DMS79 treated with DMSO at 0.1 percent for 48 hours (cell line): ENCODE data around the gene LEKR1.
A peak's percentile ranks its signal among the peaks of the same experiment; 100 is the strongest.
"Not testable (repeated sequence)": the region's sequence is repeated elsewhere in the genome, so short reads cannot be mapped to it uniquely, and the experiment has no call there.

ENCODE experiments used
- DNase-seq: peaks from one replicate; lab custom pipeline; 2025; lab: John Stamatoyannopoulos, UW

The LEKR1 gene

GRCh38 chr3:156806698-156807097, 19.5 kb upstream of the LEKR1 start:
- DNase-seq, result no peak

- no peak for DNase-seq
Observed at GRCh38 chr3:156808025-156808424, 18.1 kb upstream of the LEKR1 start.

GRCh38 chr3:156811089-156811862, 14.9 kb upstream of the LEKR1 start:
- DNase-seq, result no peak

GRCh38 chr3:156812521-156813335, 13.4 kb upstream of the LEKR1 start:
- no peak for DNase-seq

GRCh38 chr3:156814295-156814694, 11.9 kb upstream of the LEKR1 start:
- no peak for DNase-seq

- DNase-seq, result no peak
Observed at GRCh38 chr3:156816091-156816793, 9.9 kb upstream of the LEKR1 start.

GRCh38 chr3:156816794-156817645, 9.1 kb upstream of the LEKR1 start:
- peak; percentile 45 for DNase-seq

- DNase-seq, result no peak
Observed at GRCh38 chr3:156817646-156818272, 8.4 kb upstream of the LEKR1 start.

GRCh38 chr3:156818273-156818651, 7.9 kb upstream of the LEKR1 start:
- DNase-seq, result no peak

- DNase-seq, result no peak
Observed at GRCh38 chr3:156818890-156819289, 7.3 kb upstream of the LEKR1 start.

GRCh38 chr3:156819842-156820691, 6.1 kb upstream of the LEKR1 start:
- DNase-seq, result no peak

- DNase-seq, result no peak
Observed at GRCh38 chr3:156820692-156821080, 5.5 kb upstream of the LEKR1 start.

- not testable (repeated sequence) for DNase-seq
Observed at GRCh38 chr3:156822626-156823260, 3.4 kb upstream of the LEKR1 start.

- DNase-seq, result no peak
Observed at GRCh38 chr3:156825795-156826143, 384 bp upstream of the LEKR1 start.

GRCh38 chr3:156826896-156827882, 1.0 kb downstream of the LEKR1 start:
- peak; percentile 48 for DNase-seq

- DNase-seq, result no peak
Observed at GRCh38 chr3:156831006-156831405, 4.9 kb downstream of the LEKR1 start.

GRCh38 chr3:156834435-156834834, 8.3 kb downstream of the LEKR1 start:
- DNase-seq, result no peak

GRCh38 chr3:156834962-156835535, 8.9 kb downstream of the LEKR1 start:
- no peak for DNase-seq
